H9 (cell line): ENCODE measurements around the gene CDH23. TPM values are rescaled to one million over a fixed set of nuclear protein-coding genes. Genes with fewer than 3 reads are reported as not detected.

ENCODE experiments used
- DNase-seq: peaks from one replicate; pipeline ENCODE4 v3.0.0-alpha.2; 2017
- H2AFZ ChIP-seq: one replicate; pipeline ENCODE4 v1.6.1; 2013; ENCODE audit warnings: mild to moderate bottlenecking, low read length, control low read depth, moderate library complexity
- H2AK5ac ChIP-seq: 2 replicates; pipeline ENCODE4 v1.6.1; 2013; ENCODE audit warnings: low read length, control low read depth, mixed read lengths; ENCODE audit not compliant: insufficient read length
- H2BK120ac ChIP-seq: one replicate; pipeline ENCODE4 v1.6.1; 2013; ENCODE audit warnings: low read depth, mild to moderate bottlenecking, low read length, control low read depth, inconsistent platforms; ENCODE audit not compliant: poor library complexity, severe bottlenecking
- H2BK12ac ChIP-seq: 2 replicates; pipeline ENCODE4 v1.6.1; 2013; ENCODE audit warnings: low read length, control low read depth, mixed read lengths, low read depth; ENCODE audit not compliant: insufficient read length
- H2BK15ac ChIP-seq: 2 replicates; pipeline ENCODE4 v1.6.1; 2013; ENCODE audit warnings: low read depth, low read length, control low read depth
- H2BK20ac ChIP-seq: one replicate; pipeline ENCODE4 v1.6.1; 2013; ENCODE audit warnings: low read depth, mild to moderate bottlenecking, low read length, control low read depth, inconsistent platforms; ENCODE audit not compliant: poor library complexity, severe bottlenecking
- H2BK5ac ChIP-seq: 2 replicates; pipeline ENCODE4 v1.6.1; 2013; ENCODE audit warnings: low read length, control low read depth, mixed read lengths; ENCODE audit not compliant: insufficient read length
- H3K14ac ChIP-seq: 2 replicates; pipeline ENCODE4 v1.6.1; 2013; ENCODE audit warnings: low read length, control low read depth; ENCODE audit not compliant: insufficient read depth
- H3K18ac ChIP-seq: 2 replicates; pipeline ENCODE4 v1.6.1; 2013; ENCODE audit warnings: low read depth, mild to moderate bottlenecking, mixed read lengths, low read length, control low read depth; ENCODE audit not compliant: insufficient read length
- H3K23ac ChIP-seq: 2 replicates; pipeline ENCODE4 v1.6.1; 2013; ENCODE audit warnings: low read length, control low read depth, mixed read lengths, low read depth; ENCODE audit not compliant: insufficient read length
- H3K23me2 ChIP-seq: 2 replicates; pipeline ENCODE4 v1.6.1; 2013; ENCODE audit warnings: low read depth, mild to moderate bottlenecking, mixed read lengths, low read length, control low read depth; ENCODE audit not compliant: insufficient read length, poor library complexity, severe bottlenecking
- H3K27ac ChIP-seq: 2 replicates; pipeline ENCODE4 v1.5.1; 2013; ENCODE audit warnings: low read length, control low read depth, mixed read lengths, low read depth; ENCODE audit not compliant: insufficient read length
- H3K27me3 ChIP-seq: 2 replicates; pipeline ENCODE4 v1.6.1; 2013; ENCODE audit warnings: low read length, control low read depth, inconsistent platforms; ENCODE audit not compliant: insufficient read depth
- H3K4ac ChIP-seq: 2 replicates; pipeline ENCODE4 v1.6.1; 2013; ENCODE audit warnings: low read depth, mild to moderate bottlenecking, control low read depth, inconsistent platforms, low read length, moderate library complexity
- H3K4me1 ChIP-seq: 2 replicates; pipeline ENCODE4 v1.6.1; 2013; ENCODE audit warnings: low read length, control low read depth, inconsistent platforms; ENCODE audit not compliant: insufficient read depth
- H3K4me2 ChIP-seq: 2 replicates; pipeline ENCODE4 v1.6.1; 2013; ENCODE audit warnings: low read length, control low read depth, mixed read lengths; ENCODE audit not compliant: insufficient read length, insufficient read depth
- H3K56ac ChIP-seq: 2 replicates; pipeline ENCODE4 v1.6.1; 2013; ENCODE audit warnings: low read depth, mild to moderate bottlenecking, mixed read lengths, low read length, control low read depth; ENCODE audit not compliant: insufficient read length
- H3K79me1 ChIP-seq: 2 replicates; pipeline ENCODE4 v1.6.1; 2013; ENCODE audit warnings: low read depth, mild to moderate bottlenecking, moderate library complexity, low read length, control low read depth, inconsistent platforms; ENCODE audit not compliant: insufficient read depth, poor library complexity, severe bottlenecking
- H3K79me2 ChIP-seq: 2 replicates; pipeline ENCODE4 v1.6.1; 2013; ENCODE audit warnings: low read length, control low read depth, inconsistent platforms; ENCODE audit not compliant: insufficient read depth
- H3K9ac ChIP-seq: 2 replicates; pipeline ENCODE4 v1.6.1; 2013; ENCODE audit warnings: low read length, control low read depth, mixed read lengths; ENCODE audit not compliant: insufficient read length; ENCODE audit errors: extremely low read depth
- H3K9me3 ChIP-seq: one replicate; pipeline ENCODE4 v1.6.1; 2013; ENCODE audit warnings: low read depth, low read length, inconsistent platforms; ENCODE audit not compliant: control insufficient read depth
- H3T11ph ChIP-seq: one replicate; pipeline ENCODE4 v1.6.1; 2013; ENCODE audit warnings: mild to moderate bottlenecking, low read length, control low read depth, inconsistent platforms
- H4K20me1 ChIP-seq: one replicate; pipeline ENCODE4 v1.6.1; 2013; ENCODE audit not compliant: control insufficient read depth, insufficient read length, insufficient read depth
- H4K5ac ChIP-seq: 2 replicates; pipeline ENCODE4 v1.6.1; 2013; ENCODE audit warnings: low read depth, mild to moderate bottlenecking, mixed read lengths, low read length, control low read depth; ENCODE audit not compliant: insufficient read length
- H4K8ac ChIP-seq: replicated peaks from 2 replicates; pipeline ENCODE4 v1.6.1; 2013; ENCODE audit warnings: low read length, control low read depth, mixed read lengths, low read depth; ENCODE audit not compliant: insufficient read length
- H4K91ac ChIP-seq: 2 replicates; pipeline ENCODE4 v1.6.1; 2013; ENCODE audit warnings: low read depth, mild to moderate bottlenecking, moderate library complexity, mixed read lengths, low read length, control low read depth; ENCODE audit not compliant: insufficient read length
- H3K27ac Mint-ChIP-seq, 3 experiments: 2 replicates in 2 of 3; 3 replicates in 1 of 3; pipeline ENCODE4 v1.8.0; 2020 to 2021; ENCODE audit warnings: mixed read lengths in 3 of 3, mild to moderate bottlenecking in 1 of 3, moderate library complexity in 1 of 3
- H3K27me3 Mint-ChIP-seq: 2 replicates; pipeline ENCODE4 v1.8.0; 2021; ENCODE audit warnings: low read depth, mild to moderate bottlenecking, moderate library complexity, mixed read lengths
- H3K36me3 Mint-ChIP-seq, 3 experiments: 2 replicates in 2 of 3; 3 replicates in 1 of 3; pipeline ENCODE4 v1.8.0; 2020 to 2021; ENCODE audit warnings: low read depth in 3 of 3, mixed read lengths in 3 of 3; ENCODE audit not compliant: insufficient read depth in 1 of 3
- H3K4me1 Mint-ChIP-seq, 2 experiments: 2 replicates each; pipeline ENCODE4 v1.8.0; 2020; ENCODE audit warnings: mixed read lengths in 2 of 2
- H3K4me3 Mint-ChIP-seq, 2 experiments: 2 replicates in 1 of 2; 3 replicates in 1 of 2; pipeline ENCODE4 v1.8.0; 2020 to 2021; ENCODE audit warnings: mild to moderate bottlenecking in 2 of 2, mixed read lengths in 2 of 2, moderate library complexity in 1 of 2
- H3K9me3 Mint-ChIP-seq, 2 experiments: 2 replicates in 1 of 2; 3 replicates in 1 of 2; pipeline ENCODE4 v1.8.0; 2020; ENCODE audit warnings: mild to moderate bottlenecking in 2 of 2, mixed read lengths in 2 of 2, moderate library complexity in 1 of 2
- WGBS: extraction: QIAGEN DNeasy Blood & Tissue Kit; methylation state at CpG from one replicate; pipeline ENCODE4 v1.1.7; 2013; ENCODE audit warnings: missing lambda C conversion rate, low lambda C conversion rate, mixed read lengths; ENCODE audit not compliant: insufficient read length; ENCODE audit errors: extremely low coverage; 5-methylcytosine and 5-hydroxymethylcytosine counted together
- long read RNA-seq: library from polyadenylated mRNA; unstranded; transcript quantifications from one replicate; pipeline ENCODE4 v2.0.0, GENCODE V29; 2020
- total RNA-seq: library from RNA; stranded (reverse); gene quantifications from 2 replicates; pipeline ENCODE4 v1.2.1, GENCODE V29; 2021
- TF ChIP-seq, protein P1 (sequence below): fragments of 200-600 bp; sonication (generic); conservative IDR thresholded peaks from 3 replicates; pipeline ENCODE4 v1.8.0; 2021; ENCODE audit warnings: antibody characterized with exemption, mild to moderate bottlenecking

Gene CDH23
- total RNA-seq = 1.1 and 2.1 TPM in 2 replicates
- long read RNA-seq = 0 reads

DNA sequence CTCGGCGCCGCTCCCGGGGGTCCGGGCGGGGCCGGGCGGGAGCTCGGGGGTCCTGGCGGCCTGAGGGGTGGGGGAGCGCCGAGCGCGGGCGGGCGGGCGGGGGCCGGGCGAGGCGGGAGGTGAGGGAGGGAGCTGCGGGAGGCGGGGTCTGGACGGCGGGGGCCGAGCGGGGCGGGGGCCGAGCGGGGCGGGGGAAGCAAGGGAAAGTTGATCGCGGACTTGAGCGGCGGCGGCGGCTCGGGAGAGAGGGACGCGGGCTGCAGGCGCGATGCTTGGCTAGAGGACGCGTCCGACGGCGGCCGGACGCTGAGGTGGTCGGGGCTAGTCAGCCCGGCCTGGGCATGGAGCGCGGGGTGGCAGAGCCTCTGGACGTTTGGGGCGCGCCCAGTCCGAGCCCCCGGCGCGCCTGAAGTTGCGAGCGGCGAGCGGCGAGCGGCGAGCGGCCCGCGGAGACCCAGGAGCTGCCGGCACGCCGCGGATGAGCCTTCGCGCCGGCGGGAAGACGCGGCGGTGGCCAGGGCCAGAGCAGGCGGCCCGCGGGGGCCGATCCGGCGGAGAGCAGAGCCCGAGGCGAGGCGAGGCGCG, at the start of gene CDH23:
CDH23 (plus strand) TSS at position 210 of the 585 bp plus-strand sequence. CDS start 42,912 bp downstream, outside the sequence.
- peak within 1 kb of the TSS in 1 of 3 experiments; percentile 90; a peak in 1 of 7 replicates for H3K27ac Mint-ChIP-seq
- Histone ChIP-seq H3K18ac (no peak within 1 kb of the TSS), H3K23me2 (peaks cover 6% of the 10 kb centered on the region), H4K20me1 (no peaks in the 10 kb centered on the region), H3K9ac (no peak within 1 kb of the TSS), H2BK20ac (no peak within 1 kb of the TSS), H3K4me1 (peaks cover 3% of the 10 kb centered on the region; the same call in 1 of the 2 replicates), H2BK5ac (no peak within 1 kb of the TSS), H3K27ac (no peak within 1 kb of the TSS), H3K79me1 (no peaks in the 10 kb centered on the region), H4K8ac (no peak within 1 kb of the TSS), H3K4ac (no peak within 1 kb of the TSS), H3K14ac (0 out of 2 replicates have a peak within 1 kb of the TSS, but pooled peaks have one; percentile 8), H3K56ac (no peak within 1 kb of the TSS), H2AFZ (no peak within 1 kb of the TSS), H3T11ph (no peak within 1 kb of the TSS), H3K23ac (no peak within 1 kb of the TSS), H4K91ac (no peak within 1 kb of the TSS), H3K79me2 (no peaks in the 10 kb centered on the region), H2AK5ac (no peak within 1 kb of the TSS), H2BK12ac (no peak within 1 kb of the TSS), H2BK15ac (no peak within 1 kb of the TSS), H3K4me2 (peak within 1 kb of the TSS; percentile 65), H3K9me3 (no peaks in the 10 kb centered on the region), H3K27me3 (peaks cover 25% of the 10 kb centered on the region; the same call in 1 of the 2 replicates), H2BK120ac (no peak within 1 kb of the TSS), H4K5ac (no peak within 1 kb of the TSS)
- H3K4me3 Mint-ChIP-seq = peak within 1 kb of the TSS; percentile 60 to 83
- TF ChIP-seq, protein P1, sequence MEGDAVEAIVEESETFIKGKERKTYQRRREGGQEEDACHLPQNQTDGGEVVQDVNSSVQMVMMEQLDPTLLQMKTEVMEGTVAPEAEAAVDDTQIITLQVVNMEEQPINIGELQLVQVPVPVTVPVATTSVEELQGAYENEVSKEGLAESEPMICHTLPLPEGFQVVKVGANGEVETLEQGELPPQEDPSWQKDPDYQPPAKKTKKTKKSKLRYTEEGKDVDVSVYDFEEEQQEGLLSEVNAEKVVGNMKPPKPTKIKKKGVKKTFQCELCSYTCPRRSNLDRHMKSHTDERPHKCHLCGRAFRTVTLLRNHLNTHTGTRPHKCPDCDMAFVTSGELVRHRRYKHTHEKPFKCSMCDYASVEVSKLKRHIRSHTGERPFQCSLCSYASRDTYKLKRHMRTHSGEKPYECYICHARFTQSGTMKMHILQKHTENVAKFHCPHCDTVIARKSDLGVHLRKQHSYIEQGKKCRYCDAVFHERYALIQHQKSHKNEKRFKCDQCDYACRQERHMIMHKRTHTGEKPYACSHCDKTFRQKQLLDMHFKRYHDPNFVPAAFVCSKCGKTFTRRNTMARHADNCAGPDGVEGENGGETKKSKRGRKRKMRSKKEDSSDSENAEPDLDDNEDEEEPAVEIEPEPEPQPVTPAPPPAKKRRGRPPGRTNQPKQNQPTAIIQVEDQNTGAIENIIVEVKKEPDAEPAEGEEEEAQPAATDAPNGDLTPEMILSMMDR = no peak
- H3K9me3 Mint-ChIP-seq = no peaks in the 10 kb centered on the region
- no CpG with 5 or more reads among the region's 91 CpGs for WGBS
- DNase-seq = peak; percentile 80
- peaks cover 14 to 18% of the 10 kb centered on the region in 2 experiments for H3K4me1 Mint-ChIP-seq
- H3K36me3 Mint-ChIP-seq = peaks cover 0 to 1% (median 0%) of the 10 kb centered on the region in 3 experiments; a peak in 1 of 7 replicates
- peaks cover 92% of the 10 kb centered on the region for H3K27me3 Mint-ChIP-seq
